Measurements from ENCODE around the gene ZSWIM5.
"Not testable (repeated sequence)": the region's sequence is repeated elsewhere in the genome, so short reads cannot be mapped to it uniquely, and the experiment has no call there.

ZSWIM5 gene

DNA sequence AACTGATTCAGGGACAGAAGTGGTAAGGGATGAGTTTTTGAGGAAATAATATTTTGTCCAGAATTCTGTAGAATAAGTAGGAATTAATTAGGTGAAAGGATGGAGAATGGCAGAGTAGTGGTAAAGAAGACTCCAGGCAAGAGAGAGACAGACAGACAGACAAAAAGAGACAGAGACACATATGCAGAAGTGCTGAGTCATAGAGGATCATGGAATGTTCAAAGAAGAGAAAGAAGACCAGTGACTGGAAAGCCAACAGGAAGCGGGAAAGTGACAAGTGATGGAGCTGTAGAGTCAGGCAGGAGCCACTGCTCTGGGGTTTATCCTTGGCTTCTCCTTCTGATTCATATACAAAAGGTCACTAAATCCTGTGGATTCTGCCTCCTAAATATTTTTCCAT is 108.5 kb downstream of the ZSWIM5 start:
- intact Hi-C loops (cut with DNase I; ENCODE audit: low total_unique reads), result no loop called here
- Histone ChIP-seq H3K4me3 (no peak overlapping the region), H3K27me3 (no peaks in the 10 kb centered on the region), H3K9me3 (no peaks in the 10 kb centered on the region), H3K27ac (no peak overlapping the region), H3K36me3 (no peaks in the 10 kb centered on the region), H3K4me1 (no peaks in the 10 kb centered on the region)
- TF ChIP-seq, protein P1, sequence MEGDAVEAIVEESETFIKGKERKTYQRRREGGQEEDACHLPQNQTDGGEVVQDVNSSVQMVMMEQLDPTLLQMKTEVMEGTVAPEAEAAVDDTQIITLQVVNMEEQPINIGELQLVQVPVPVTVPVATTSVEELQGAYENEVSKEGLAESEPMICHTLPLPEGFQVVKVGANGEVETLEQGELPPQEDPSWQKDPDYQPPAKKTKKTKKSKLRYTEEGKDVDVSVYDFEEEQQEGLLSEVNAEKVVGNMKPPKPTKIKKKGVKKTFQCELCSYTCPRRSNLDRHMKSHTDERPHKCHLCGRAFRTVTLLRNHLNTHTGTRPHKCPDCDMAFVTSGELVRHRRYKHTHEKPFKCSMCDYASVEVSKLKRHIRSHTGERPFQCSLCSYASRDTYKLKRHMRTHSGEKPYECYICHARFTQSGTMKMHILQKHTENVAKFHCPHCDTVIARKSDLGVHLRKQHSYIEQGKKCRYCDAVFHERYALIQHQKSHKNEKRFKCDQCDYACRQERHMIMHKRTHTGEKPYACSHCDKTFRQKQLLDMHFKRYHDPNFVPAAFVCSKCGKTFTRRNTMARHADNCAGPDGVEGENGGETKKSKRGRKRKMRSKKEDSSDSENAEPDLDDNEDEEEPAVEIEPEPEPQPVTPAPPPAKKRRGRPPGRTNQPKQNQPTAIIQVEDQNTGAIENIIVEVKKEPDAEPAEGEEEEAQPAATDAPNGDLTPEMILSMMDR (IDR thresholded peaks at IDR 0.05), result no peak
- DNase-seq, result no peak

DNA sequence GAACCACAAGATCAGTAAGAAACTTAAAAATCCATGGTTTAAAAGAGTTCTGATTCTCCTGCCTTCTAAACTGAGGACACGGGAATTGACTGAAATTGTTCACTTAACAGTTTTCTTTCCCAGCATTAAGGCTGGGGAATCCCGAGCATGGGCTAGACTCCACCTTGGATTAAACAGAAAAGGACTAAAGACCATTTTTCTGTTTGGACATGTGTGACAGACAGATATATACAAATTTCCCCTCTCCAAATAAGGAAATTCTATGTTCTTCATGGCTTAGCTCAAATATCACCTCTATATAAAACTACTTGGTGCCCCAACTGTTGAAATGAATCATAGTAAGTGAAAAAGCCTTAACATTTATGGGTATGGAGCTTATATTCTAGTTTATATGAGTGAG is 109.3 kb downstream of the ZSWIM5 start:
- no peak for DNase-seq
- Histone ChIP-seq H3K27ac (no peak overlapping the region), H3K9me3 (no peaks in the 10 kb centered on the region), H3K36me3 (no peaks in the 10 kb centered on the region), H3K4me3 (no peak overlapping the region), H3K27me3 (no peaks in the 10 kb centered on the region), H3K4me1 (no peaks in the 10 kb centered on the region)
- TF ChIP-seq, protein P1 (IDR thresholded peaks at IDR 0.05), result no peak
- intact Hi-C loops (cut with DNase I; ENCODE audit: low total_unique reads), result no loop called here

DNA sequence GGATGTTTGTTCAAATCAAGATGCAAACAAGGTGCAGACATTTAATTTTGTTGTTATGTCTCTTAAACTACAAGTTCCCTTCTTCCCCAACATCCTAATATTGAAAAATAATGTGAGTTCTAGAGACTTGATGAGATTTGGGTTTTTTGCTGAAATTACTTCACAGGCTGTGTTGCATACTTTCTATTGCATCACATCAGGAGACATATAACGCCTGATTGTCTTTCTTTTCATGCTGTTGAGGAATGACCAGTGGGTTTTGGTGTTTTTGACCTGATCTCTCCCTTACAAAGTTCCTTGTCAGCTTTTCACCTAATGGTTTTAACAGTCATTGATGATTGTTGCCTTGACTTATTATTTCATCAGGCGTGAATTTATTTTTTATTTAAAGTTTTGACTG is 111.0 kb downstream of the ZSWIM5 start:
- Histone ChIP-seq H3K36me3 (no peaks in the 10 kb centered on the region), H3K4me3 (no peak overlapping the region), H3K9me3 (no peaks in the 10 kb centered on the region), H3K27ac (no peak overlapping the region), H3K4me1 (no peaks in the 10 kb centered on the region), H3K27me3 (no peaks in the 10 kb centered on the region)
- TF ChIP-seq, protein P1 (IDR thresholded peaks at IDR 0.05), result no peak
- intact Hi-C loops (cut with DNase I; ENCODE audit: low total_unique reads), result no loop called here
- no peak for DNase-seq

DNA sequence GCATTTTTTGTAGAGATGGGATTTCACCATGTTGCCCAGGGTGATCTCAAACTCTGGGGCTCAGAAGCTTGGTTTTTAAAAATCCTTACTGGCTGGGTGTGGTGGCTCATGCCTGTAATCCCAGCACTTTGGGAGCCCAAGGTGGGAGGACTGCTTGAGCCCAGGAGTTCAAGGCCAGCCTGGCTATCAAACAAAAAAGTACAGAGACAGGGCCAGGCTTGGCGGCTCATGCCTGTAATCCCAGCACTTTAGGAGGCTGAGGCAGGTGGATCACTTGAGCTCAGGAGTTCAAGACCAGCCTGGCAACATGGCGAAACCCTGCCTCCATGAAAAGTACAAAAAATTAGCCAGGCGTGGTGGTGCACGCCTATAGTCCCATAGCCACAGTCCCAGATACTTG is 112.0 kb downstream of the ZSWIM5 start:
- intact Hi-C loops (cut with DNase I; ENCODE audit: low total_unique reads); H3K4me3 ChIP-seq; H3K9me3 ChIP-seq; H3K27me3 ChIP-seq; H3K4me1 ChIP-seq; H3K27ac ChIP-seq; H3K36me3 ChIP-seq; DNase-seq: not testable (repeated sequence)

DNA sequence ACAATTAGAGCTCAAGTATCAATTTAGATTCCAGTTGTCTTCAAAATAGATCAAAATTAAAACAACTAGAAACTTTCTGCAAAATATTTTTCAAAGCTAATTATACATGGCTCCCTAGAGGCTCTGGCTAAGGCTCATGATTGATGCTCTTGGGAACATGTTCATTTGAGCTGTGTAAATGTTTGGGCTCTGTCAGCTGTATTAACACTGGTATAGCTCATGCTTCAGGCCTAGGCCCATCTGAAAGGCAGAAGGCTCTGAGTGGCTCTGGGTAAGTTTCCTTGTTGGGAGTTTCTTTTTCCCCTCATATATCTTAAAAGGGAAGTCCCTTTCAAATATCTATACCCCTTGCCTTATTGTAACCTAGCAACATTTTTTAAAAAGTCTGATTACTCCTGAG is 113.1 kb downstream of the ZSWIM5 start:
- intact Hi-C loops (cut with DNase I; ENCODE audit: low total_unique reads), result no loop called here

DNA sequence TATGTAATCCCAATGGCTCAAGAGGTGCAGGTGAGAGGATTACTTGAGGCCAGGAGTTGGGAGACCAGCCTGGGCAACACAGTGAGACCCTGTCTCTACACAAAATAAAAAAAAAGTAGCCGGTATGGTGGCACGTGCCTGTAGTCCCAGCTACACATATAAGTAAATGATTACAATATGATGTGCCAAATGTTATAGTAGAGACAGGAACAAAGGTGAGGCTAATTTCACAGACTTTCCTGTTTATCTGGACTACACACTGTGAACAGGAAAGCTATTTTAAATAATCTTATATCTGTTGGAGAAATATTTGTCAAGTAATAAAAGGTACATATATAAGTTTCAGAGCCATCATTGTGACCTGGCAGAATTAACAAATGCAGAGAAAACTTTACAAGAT is 116.7 kb downstream of the ZSWIM5 start:
- no peak overlapping the region for H3K27ac ChIP-seq
- DNase-seq, result no peak
- no peak overlapping the region for H3K4me3 ChIP-seq
- H3K9me3 ChIP-seq, result no peaks in the 10 kb centered on the region
- no peaks in the 10 kb centered on the region for H3K4me1 ChIP-seq
- TF ChIP-seq, protein P1 (IDR thresholded peaks at IDR 0.05), result no peak
- H3K36me3 ChIP-seq, result no peaks in the 10 kb centered on the region
- H3K27me3 ChIP-seq, result no peaks in the 10 kb centered on the region
- intact Hi-C loops (cut with DNase I; ENCODE audit: low total_unique reads), result no loop called here

More for the DNA sequence above, 113.1 kb downstream of the ZSWIM5 start:
- Histone ChIP-seq H3K4me3 (no peak overlapping the region), H3K27me3 (no peaks in the 10 kb centered on the region), H3K36me3 (no peaks in the 10 kb centered on the region), H3K27ac (no peak overlapping the region), H3K9me3 (no peaks in the 10 kb centered on the region), H3K4me1 (no peaks in the 10 kb centered on the region)
- TF ChIP-seq, protein P1 (IDR thresholded peaks at IDR 0.05), result no peak
- DNase-seq, result no peak

Data from tibial artery (tissue), 4 donors.